Measurements from ENCODE around the gene FASLG.
"Not testable (repeated sequence)": the region's sequence is repeated elsewhere in the genome, so short reads cannot be mapped to it uniquely, and the experiment has no call there.

Gene FASLG, protein sequence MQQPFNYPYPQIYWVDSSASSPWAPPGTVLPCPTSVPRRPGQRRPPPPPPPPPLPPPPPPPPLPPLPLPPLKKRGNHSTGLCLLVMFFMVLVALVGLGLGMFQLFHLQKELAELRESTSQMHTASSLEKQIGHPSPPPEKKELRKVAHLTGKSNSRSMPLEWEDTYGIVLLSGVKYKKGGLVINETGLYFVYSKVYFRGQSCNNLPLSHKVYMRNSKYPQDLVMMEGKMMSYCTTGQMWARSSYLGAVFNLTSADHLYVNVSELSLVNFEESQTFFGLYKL

DNA sequence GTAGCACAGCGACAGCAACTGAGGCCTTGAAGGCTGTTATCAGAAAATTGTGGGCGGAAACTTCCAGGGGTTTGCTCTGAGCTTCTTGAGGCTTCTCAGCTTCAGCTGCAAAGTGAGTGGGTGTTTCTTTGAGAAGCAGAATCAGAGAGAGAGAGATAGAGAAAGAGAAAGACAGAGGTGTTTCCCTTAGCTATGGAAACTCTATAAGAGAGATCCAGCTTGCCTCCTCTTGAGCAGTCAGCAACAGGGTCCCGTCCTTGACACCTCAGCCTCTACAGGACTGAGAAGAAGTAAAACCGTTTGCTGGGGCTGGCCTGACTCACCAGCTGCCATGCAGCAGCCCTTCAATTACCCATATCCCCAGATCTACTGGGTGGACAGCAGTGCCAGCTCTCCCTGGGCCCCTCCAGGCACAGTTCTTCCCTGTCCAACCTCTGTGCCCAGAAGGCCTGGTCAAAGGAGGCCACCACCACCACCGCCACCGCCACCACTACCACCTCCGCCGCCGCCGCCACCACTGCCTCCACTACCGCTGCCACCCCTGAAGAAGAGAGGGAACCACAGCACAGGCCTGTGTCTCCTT is at the start of gene FASLG:
Gene FASLG (plus strand): TSS at position 233 of the 583 bp plus-strand sequence. CDS start 99 bp downstream, at position 332.
- H3K4me3 ChIP-seq (replicated peaks; ENCODE audit: low read depth, low read length), result no peak within 1 kb of the TSS
- no peak for DNase-seq (ENCODE audit: low read depth)

DNA sequence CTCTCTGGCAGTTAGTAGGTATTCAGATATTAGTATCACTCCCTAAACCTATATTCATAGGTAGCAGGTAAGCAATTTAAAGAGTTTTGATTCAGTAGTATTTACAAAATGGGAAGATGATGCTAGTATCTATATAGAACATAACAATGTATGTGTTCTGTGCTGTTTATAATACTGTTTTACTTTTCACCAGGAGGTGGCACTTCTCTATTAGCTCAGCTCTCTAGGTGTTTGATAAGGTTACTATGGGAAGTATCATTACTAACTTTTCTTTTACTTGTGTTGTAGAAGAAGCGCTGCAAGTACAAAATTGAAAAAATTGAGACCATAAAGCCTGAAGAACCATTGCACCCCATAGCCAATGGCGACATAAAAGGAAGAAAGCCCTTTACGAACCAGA is 49.4 kb upstream of the FASLG start:
- peak; percentile 42 for DNase-seq (ENCODE audit: low read depth)
- no peak overlapping the region for H3K4me3 ChIP-seq (replicated peaks; ENCODE audit: low read depth, low read length)
- TF ChIP-seq, protein P1, sequence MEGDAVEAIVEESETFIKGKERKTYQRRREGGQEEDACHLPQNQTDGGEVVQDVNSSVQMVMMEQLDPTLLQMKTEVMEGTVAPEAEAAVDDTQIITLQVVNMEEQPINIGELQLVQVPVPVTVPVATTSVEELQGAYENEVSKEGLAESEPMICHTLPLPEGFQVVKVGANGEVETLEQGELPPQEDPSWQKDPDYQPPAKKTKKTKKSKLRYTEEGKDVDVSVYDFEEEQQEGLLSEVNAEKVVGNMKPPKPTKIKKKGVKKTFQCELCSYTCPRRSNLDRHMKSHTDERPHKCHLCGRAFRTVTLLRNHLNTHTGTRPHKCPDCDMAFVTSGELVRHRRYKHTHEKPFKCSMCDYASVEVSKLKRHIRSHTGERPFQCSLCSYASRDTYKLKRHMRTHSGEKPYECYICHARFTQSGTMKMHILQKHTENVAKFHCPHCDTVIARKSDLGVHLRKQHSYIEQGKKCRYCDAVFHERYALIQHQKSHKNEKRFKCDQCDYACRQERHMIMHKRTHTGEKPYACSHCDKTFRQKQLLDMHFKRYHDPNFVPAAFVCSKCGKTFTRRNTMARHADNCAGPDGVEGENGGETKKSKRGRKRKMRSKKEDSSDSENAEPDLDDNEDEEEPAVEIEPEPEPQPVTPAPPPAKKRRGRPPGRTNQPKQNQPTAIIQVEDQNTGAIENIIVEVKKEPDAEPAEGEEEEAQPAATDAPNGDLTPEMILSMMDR (IDR thresholded peaks at IDR 0.05; ENCODE audit: low read length, missing control alignments), result peak; percentile 42

More for the DNA sequence above, at the start of gene FASLG:
- TF ChIP-seq, protein P1 (IDR thresholded peaks at IDR 0.05; ENCODE audit: low read length, missing control alignments), result no peak

DNA sequence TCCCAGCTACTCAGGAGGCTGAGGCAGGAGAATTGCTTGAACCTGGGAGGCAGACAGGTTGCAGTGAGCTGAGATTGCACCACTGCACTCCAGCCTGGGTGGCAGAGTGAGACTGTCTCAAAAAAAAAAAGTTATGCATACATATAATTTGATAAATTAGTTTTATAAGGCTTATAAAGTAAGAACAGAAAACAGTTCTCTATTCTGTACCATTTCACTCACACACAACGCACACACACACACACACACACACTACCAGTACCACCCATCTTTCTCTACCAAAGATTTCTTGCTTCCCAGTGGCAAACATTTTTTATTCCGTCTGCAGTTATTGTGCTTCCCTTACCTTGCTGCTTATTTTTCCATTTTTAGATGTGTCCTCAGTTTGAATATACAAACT is 46.4 kb upstream of the FASLG start:
- H3K4me3 ChIP-seq (replicated peaks; ENCODE audit: low read depth, low read length), result no peak overlapping the region
- DNase-seq (ENCODE audit: low read depth), result no peak
- TF ChIP-seq, protein P1 (IDR thresholded peaks at IDR 0.05; ENCODE audit: low read length, missing control alignments), result no peak

DNA sequence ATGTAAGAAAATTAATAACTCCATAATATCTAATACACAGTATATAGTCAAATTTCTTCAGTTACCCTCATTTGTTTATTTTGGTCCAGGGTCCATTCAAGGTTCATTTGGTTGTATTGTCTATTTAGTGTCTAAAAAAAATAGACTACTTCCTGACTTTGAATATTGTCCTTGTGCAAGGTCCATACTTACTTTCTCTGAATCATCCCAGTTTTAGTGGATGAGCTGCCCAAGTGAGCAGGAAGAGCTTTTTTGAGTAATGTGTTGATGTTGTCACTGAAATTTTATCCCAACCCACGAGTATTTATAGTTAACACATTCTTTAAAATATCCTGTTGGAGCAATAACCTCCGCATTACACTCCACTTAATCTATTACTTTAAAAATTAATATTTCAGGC is 45.6 kb upstream of the FASLG start:
- TF ChIP-seq, protein P1 (IDR thresholded peaks at IDR 0.05; ENCODE audit: low read length, missing control alignments), result no peak
- no peak overlapping the region for H3K4me3 ChIP-seq (replicated peaks; ENCODE audit: low read depth, low read length)
- DNase-seq (ENCODE audit: low read depth), result peak; percentile 28

DNA sequence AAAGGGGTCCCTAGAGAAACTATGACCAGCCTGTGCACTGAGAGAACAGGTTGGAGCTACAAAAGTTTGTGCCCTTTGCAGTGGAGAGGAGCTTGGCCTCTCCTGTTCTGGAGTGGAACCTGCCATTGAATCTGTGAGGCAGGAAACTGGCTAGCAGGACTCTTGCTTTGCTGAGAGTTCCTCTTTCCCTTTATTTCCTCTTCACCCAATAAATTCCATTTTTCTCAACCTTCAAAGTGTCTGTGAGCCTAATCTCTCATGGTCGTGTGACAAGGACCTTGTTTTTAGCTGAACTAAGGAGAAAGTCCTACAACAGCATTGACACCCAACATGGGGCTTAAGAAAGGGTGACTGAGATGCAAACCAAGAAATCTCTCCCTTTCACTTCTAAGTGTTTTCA is 42.7 kb upstream of the FASLG start:
- TF ChIP-seq, protein P1 (IDR thresholded peaks at IDR 0.05; ENCODE audit: low read length, missing control alignments), result no peak
- no peak for DNase-seq (ENCODE audit: low read depth)
- no peak overlapping the region for H3K4me3 ChIP-seq (replicated peaks; ENCODE audit: low read depth, low read length)

DNA sequence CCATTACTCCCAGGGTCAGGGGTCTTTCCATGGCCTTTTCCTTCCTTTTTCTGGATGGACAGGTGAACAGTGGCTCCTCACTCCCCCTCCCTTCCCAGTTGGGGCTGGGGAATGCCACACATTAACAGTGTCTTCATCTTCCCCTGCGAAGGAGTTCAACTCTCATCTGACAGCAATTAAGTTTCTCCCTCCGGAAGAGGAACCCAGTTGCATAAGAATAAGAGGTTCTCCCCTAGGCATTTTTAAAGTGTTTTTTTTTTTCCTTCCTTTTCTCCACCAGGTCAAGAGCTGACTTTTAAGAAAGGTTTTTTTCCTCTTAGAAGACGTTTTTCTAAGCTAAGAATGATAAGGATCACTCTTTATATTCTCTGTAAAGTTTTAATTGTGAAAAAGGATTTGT is 42.3 kb upstream of the FASLG start:
- TF ChIP-seq, protein P1 (IDR thresholded peaks at IDR 0.05; ENCODE audit: low read length, missing control alignments), result no peak
- no peak for DNase-seq (ENCODE audit: low read depth)
- no peak overlapping the region for H3K4me3 ChIP-seq (replicated peaks; ENCODE audit: low read depth, low read length)

DNA sequence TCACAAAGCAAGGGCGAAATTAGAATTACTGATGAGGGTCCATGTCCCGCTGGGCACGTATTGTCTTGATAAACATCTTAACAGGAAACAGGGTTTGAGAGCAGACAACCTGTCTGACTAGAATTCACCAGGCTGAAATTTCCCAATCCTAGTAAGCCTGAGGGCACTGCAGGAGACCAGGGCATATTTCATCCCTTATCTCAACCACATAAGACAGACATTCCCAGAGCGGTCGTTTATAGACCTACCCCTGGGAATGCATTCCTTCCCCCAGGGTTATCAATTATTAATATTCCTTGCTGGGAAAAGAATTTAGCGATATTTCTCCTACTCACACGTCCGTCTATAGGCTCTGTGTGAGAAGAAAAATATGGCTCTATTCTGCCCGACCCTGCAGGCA is 38.3 kb upstream of the FASLG start:
- not testable (repeated sequence) for H3K4me3 ChIP-seq (replicated peaks; ENCODE audit: low read depth, low read length); DNase-seq (ENCODE audit: low read depth)

All from fibroblast of pulmonary artery (primary cell).